AG04450 (cell line): ENCODE measurements around the gene MLXIPL. TPM values are rescaled to one million over a fixed set of nuclear protein-coding genes. Genes with fewer than 3 reads are reported as not detected.

Experiments used
- CTCF ChIA-PET: fragments of 300-600, 350-600 bp; formaldehyde crosslinking; extraction: SDS; loops from one replicate; lab custom pipeline; 2022; ENCODE audit warnings: antibody characterized with exemption, inconsistent platforms; lab: Charles Lee
- POLR2A ChIA-PET: fragments of 350-600 bp; formaldehyde crosslinking; extraction: SDS; loops from one replicate; lab custom pipeline; 2021; ENCODE audit warnings: antibody characterized with exemption, inconsistent platforms; lab: Yijun Ruan, JAX
- DNase-seq: peaks from one replicate; pipeline ENCODE4 v3.0.0-alpha.2; 2011; ENCODE audit warnings: low read depth, low spot score
- H3K27ac ChIP-seq: one replicate; pipeline ENCODE4 v1.5.1; 2012; ENCODE audit warnings: low read depth, low read length, control low read depth
- H3K27me3 ChIP-seq: one replicate; pipeline ENCODE4 v1.6.0; 2012; ENCODE audit warnings: low read length; ENCODE audit not compliant: control insufficient read depth, insufficient read depth
- H3K4me3 ChIP-seq: 2 replicates; pipeline ENCODE4 v1.5.1; 2011; ENCODE audit warnings: mild to moderate bottlenecking, low read depth, low read length, control low read depth
- H3K9me3 ChIP-seq: 2 replicates; pipeline ENCODE4 v1.5.1; 2012; ENCODE audit warnings: low read length; ENCODE audit not compliant: control insufficient read depth, insufficient read depth
- polyA plus RNA-seq: library from polyadenylated mRNA; depleted of rRNA; stranded (reverse); fragments of >200 nt; gene quantifications from 2 replicates; pipeline ENCODE4 v1.2.3, GENCODE V29; 2011
- TF ChIP-seq, protein P1 (sequence below): IDR thresholded peaks from 2 replicates; pipeline ENCODE4 v1.5.1; 2011; ENCODE audit warnings: low read depth, low read length, control low read depth, inconsistent platforms

The MLXIPL gene
- polyA plus RNA-seq, 1 experiment = not detected

DNA sequence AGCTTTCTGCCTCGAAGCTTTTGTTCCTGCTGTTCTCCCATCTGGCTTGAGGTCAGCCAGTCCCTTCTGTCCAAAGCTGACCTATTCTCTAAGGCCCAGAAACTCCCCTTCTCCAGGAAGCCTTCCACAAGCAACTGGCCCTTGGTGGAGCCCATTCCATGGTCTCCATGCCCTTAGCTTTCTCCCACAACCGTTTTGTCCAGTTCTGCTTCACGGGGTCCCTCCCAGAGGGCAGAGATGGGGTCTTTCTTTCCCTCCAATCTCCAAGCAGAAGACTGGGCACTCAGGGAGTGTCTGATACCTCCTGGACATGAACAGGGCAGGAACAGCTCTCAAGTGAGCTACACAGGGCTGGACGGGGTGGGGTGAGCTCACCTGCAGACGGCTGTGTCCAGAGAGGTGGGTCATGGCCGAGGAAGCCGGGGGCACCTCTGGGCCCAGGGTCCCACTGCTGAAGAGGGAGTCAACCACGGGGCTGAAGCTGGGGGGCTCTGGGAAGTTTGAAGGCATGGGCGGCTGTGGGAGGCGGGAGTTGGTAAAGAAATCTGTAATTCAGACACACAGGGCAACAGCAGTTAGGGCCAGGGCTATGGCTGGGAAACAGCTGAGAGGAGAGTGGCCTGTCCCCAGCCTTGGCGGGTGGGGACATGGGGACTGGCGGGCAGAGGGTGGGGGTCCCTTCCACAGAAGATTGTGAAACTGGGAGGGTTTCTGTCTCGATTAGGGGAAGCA is 25.0 kb downstream of the MLXIPL start:
- Histone ChIP-seq H3K27me3 (peaks cover 26% of the 10 kb centered on the region), H3K4me3 (no peak overlapping the region), H3K9me3 (peaks cover 2% of the 10 kb centered on the region; the same call in 1 of the 2 replicates), H3K27ac (no peak overlapping the region)
- TF ChIP-seq, protein P1, sequence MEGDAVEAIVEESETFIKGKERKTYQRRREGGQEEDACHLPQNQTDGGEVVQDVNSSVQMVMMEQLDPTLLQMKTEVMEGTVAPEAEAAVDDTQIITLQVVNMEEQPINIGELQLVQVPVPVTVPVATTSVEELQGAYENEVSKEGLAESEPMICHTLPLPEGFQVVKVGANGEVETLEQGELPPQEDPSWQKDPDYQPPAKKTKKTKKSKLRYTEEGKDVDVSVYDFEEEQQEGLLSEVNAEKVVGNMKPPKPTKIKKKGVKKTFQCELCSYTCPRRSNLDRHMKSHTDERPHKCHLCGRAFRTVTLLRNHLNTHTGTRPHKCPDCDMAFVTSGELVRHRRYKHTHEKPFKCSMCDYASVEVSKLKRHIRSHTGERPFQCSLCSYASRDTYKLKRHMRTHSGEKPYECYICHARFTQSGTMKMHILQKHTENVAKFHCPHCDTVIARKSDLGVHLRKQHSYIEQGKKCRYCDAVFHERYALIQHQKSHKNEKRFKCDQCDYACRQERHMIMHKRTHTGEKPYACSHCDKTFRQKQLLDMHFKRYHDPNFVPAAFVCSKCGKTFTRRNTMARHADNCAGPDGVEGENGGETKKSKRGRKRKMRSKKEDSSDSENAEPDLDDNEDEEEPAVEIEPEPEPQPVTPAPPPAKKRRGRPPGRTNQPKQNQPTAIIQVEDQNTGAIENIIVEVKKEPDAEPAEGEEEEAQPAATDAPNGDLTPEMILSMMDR = no peak
- ChIA-PET POLR2A (interaction anchor here (0.5 kb wide), 1 partner anchor 14 kb away, joined by 12 read pairs; no protein-coding TSS in a partner anchor), CTCF (interaction anchor here (0.7 to 1.4 kb wide), 2 partner anchors 8 to 17 kb away, joined by 7 to 8 read pairs; no protein-coding TSS in a partner anchor)
- DNase-seq = no peak

DNA sequence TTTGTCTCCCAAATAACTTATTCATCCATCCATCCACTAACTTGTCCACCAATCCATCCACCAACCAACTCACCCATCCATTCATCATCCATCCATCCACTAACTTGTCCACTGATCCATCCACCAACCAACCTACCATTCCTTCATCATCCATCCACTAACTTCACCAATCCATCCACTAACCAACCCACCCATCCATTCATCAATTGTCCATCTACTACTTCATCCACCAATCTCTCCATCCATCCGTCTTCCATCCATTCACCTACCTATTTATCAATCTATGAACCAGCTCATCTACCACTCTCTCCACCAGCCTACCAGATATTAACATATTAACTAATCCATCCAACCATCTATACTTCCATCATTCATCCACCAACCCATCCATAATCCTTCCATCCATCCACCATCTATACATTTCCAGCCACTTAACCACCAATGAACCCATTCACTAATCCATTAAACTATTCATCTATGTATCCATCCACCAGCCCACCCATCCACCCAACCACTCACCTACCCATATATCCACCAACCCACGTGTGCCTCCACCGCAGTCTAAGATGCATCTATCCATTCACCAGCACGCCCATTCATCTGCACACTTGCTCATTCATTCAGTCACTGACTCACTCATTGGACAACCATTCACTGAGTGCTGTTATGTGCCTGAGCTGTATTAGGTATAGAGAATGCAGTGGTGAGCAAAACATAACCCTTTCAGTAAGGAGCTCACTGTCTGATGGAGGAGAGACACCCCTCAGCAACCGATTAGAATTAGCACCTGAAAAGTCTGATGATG is 26.1 kb downstream of the MLXIPL start:
- Histone ChIP-seq H3K27me3 (peaks cover 26% of the 10 kb centered on the region), H3K9me3 (peaks cover 2% of the 10 kb centered on the region; the same call in 1 of the 2 replicates), H3K4me3 (no peak overlapping the region), H3K27ac (no peak overlapping the region)
- TF ChIP-seq, protein P1 = no peak
- no peak for DNase-seq
- POLR2A ChIA-PET = interaction anchor here (0.5 kb wide), 1 partner anchor 13 kb away, joined by 12 read pairs; no protein-coding TSS in a partner anchor
- CTCF ChIA-PET = interaction anchor here (1.4 kb wide), 1 partner anchor 9 kb away, joined by 8 read pairs; no protein-coding TSS in a partner anchor

DNA sequence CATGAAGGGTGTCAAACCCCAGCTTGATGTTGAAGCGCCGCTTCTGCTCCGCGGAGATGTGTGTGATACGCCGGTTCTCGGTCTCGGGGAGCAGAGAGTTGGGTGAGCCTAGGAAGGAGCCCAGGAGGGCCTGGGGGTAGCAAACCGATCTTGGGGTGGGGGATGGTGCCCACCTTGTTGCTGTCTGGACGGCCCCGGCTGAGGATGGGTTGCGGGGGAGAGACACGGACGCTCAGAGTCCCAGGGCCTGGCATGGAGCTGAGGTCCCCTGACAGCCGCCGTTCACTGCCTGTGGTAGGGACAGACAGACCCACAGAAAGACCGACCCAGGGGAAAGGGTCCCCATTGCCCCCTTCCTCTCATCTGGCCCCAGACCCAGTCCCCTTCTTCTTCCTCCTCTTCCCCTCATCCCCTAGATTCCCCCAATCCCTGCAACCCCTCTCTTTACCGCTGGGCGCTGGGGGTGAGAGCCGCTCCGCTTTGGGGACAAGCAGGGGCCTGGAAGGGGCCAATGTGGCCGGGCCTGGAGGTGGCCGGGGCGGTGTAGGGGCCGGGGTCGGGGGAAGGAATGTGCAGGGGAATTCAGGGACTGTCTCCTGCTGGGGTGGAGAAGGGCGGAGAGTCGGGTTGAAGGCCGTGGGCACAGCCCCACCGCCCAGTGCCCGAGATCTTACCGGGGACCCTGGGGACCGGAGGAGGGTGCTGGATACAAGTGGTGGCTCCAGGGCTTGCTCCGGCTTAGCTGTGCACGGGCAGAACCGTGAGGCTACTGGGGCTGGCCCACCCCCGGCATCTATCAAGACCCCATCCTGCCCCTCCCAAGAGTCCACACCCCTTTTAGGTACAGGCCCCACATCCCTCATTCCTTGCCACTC is 27.9 kb downstream of the MLXIPL start:
- H3K9me3 ChIP-seq = no peaks in the 10 kb centered on the region
- peaks cover 26% of the 10 kb centered on the region for H3K27me3 ChIP-seq
- H3K4me3 ChIP-seq = no peak overlapping the region
- POLR2A ChIA-PET = no interaction called here
- CTCF ChIA-PET = interaction anchor here (0.5 to 2.1 kb wide), 3 partner anchors 10 to 68 kb away, joined by 3 to 11 read pairs (median 7); no protein-coding TSS in a partner anchor
- TF ChIP-seq, protein P1 = no peak
- no peak overlapping the region for H3K27ac ChIP-seq
- no peak for DNase-seq

GRCh38 chr7:73595358-73595757 is 29.0 kb downstream of the MLXIPL start:
- no peak for DNase-seq
- Histone ChIP-seq H3K9me3 (no peaks in the 10 kb centered on the region), H3K27ac (no peak overlapping the region), H3K27me3 (peaks cover 26% of the 10 kb centered on the region), H3K4me3 (no peak overlapping the region)
- TF ChIP-seq, protein P1 = no peak
- ChIA-PET CTCF (interaction anchor here (2.1 kb wide), 1 partner anchor 11 kb away, joined by 11 read pairs; no protein-coding TSS in a partner anchor), POLR2A (no interaction called here)
